GM18951 (cell line): ENCODE data around the gene CTDP1.
"Not testable (repeated sequence)": the region's sequence is repeated elsewhere in the genome, so short reads cannot be mapped to it uniquely, and the experiment has no call there.

Experiments used
- POLR2A ChIP-seq: IDR thresholded peaks from 4 replicates; pipeline ENCODE4 v1.6.1; 2011; ENCODE audit warnings: mild to moderate bottlenecking; ENCODE audit not compliant: insufficient read length, insufficient read depth; ENCODE audit errors: extremely low read depth
- in situ Hi-C: fragments of 300-500 bp; cut with MboI; formaldehyde crosslinking; loops from one replicate; pipeline ENCODE4 v1.12.0; 2022; ENCODE audit warnings: low sequenced_read_pairs, mixed read lengths, inconsistent platforms; ENCODE audit not compliant: unreplicated experiment

CTDP1 gene

DNA sequence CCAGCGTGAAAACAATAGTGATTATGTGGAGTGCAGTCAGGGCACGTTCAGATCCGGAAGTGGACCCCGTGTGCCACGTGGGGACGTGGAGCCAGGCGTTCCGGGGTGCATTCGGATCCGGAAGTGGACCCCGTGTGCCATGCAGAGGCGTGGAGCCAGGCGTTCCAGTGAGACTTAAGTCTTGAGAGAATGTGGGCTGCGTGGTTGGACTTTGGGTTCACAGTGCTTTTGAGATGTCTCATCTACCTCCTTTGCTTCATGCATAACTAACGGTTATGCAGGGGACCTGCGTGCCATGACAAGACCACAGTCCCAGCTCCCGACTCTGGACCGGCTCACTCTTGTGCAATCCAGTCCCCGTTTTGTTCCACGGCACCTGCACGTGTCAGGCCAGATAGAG lies 28.8 kb downstream of the CTDP1 start:
- TF ChIP-seq POLR2A: no peak
- in situ Hi-C loops: no loop called here

DNA sequence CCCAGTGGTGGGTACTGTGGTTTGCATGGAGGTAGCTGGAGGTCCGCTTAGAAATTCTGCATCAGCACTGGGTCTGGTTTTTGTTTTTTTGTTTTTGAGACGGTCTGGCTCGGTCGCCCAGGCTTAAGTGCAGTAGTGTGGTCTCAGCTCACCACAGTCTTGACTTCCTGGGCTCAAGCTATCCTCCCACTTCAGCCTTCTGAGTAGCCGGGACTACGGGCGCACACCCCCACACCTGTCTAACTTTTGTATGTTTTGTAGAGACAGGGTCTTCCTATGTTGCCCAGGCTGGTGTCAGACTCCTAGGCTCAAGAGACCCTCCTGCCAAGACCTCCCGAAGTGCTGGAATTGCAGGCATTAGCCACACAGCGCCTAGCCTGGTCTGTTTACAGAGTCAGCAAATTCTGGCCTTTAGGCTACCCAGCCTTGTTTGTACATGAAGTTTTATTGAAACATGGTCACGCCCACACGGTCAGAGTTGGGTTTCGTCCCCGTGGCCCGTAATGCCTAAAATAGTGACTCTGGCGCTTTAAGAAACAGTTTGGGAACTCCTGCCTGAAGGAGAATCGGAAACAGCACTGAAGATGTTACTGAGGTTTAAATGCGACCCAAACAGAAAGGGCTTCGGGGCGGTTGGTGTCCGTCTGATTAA lies 32.7 kb downstream of the CTDP1 start:
- TF ChIP-seq POLR2A: no peak
- in situ Hi-C loops: no loop called here

DNA sequence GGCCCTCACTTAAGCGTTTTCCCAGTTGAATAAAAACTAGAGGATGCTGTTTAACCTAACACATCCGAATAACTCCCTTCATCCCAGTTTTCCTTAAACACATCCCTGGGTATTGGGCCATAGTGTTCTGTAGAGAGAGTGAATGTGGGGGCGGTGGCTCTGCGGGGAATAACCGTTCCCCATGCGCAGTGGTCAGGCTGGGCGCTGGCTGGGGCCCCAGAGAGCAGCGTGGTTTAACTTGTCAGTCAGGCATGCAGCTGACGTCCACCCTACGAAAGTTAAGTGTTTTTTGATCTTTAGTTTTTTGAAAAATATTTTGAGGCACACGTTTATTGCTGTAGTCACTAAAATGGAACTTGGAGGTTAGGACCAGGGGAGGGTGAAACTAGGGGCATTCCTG lies 33.7 kb downstream of the CTDP1 start:
- no peak for TF ChIP-seq POLR2A
- in situ Hi-C loops: no loop called here

DNA sequence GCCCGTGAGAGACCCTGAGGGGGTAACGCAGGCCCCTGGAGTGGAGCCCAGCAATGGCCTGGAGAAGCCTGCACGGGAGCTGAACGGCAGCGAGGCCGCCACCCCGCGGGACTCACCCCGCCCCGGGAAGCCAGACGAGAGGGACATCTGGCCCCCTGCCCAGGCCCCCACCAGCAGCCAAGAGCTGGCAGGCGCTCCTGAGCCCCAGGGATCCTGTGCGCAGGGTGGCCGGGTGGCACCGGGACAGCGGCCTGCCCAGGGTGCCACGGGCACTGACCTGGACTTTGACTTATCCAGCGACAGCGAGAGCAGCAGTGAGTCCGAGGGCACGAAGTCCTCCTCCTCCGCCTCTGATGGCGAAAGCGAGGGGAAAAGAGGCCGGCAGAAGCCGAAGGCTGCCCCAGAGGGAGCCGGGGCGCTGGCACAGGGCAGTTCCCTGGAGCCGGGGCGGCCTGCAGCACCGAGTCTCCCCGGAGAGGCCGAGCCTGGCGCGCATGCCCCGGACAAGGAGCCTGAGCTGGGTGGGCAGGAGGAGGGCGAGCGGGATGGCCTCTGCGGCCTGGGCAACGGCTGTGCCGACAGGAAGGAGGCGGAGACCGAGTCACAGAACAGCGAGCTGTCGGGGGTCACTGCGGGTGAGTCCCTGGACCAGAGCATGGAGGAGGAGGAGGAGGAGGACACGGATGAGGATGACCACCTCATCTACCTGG lies 35.1 kb downstream of the CTDP1 start:
- in situ Hi-C loops: no loop called here
- no peak for TF ChIP-seq POLR2A

GRCh38 chr18:79715280-79715679 lies 35.7 kb downstream of the CTDP1 start:
- no peak for TF ChIP-seq POLR2A
- in situ Hi-C loops: no loop called here

- no peak for TF ChIP-seq POLR2A
- in situ Hi-C loops: no loop called here
Measured at GRCh38 chr18:79717059-79717458, 37.5 kb downstream of the CTDP1 start.

GRCh38 chr18:79717555-79718074 lies 38.0 kb downstream of the CTDP1 start:
- in situ Hi-C loops: no loop called here
- TF ChIP-seq POLR2A: no peak

- in situ Hi-C loops: no loop called here
- no peak for TF ChIP-seq POLR2A
Measured at GRCh38 chr18:79718126-79718525, 38.5 kb downstream of the CTDP1 start.

GRCh38 chr18:79718878-79719477 lies 39.4 kb downstream of the CTDP1 start:
- no peak for TF ChIP-seq POLR2A
- in situ Hi-C loops: no loop called here

DNA sequence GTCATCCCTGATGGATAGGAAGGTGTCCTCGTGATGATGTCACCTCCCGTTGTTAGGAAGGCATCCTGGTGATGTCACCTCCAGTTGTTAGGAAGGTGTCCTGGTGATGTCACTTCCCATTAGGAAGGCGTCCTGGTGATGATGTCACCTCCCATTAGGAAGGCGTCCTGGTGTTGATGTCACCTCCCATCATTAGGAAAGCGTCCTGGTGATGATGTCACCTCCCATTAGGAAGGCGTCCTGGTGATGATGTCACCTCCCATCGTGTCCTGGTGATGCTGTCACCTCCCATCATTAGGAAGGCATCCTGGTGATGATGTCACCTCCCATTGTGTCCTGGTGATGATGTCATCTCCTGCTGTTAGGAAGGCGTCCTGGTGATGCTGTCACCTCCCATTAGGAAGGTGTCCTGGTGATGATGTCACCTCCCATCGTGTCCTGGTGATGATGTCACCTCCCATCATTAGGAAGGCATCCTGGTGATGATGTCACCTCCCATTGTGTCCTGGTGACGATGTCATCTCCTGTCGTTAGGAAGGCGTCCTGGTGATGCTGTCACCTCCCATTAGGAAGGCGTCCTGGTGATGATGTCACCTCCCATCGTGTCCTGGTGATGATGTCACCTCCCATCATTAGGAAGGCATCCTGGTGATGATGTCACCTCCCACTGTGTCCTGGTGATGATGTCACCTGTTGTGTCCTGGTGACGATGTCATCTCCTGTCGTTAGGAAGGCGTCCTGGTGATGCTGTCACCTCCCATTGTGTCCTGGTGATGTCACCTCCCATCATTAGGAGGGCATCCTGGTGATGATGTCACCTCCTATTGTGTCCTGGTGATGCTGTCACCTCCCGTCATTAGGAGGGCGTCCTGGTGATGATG lies 40.1 kb downstream of the CTDP1 start:
- in situ Hi-C loops: not testable (repeated sequence)

GRCh38 chr18:79720359-79720733 lies 40.7 kb downstream of the CTDP1 start:
- TF ChIP-seq POLR2A: no peak
- in situ Hi-C loops: no loop called here

GRCh38 chr18:79723036-79723435 lies 43.4 kb downstream of the CTDP1 start:
- in situ Hi-C loops: no loop called here
- TF ChIP-seq POLR2A: no peak

DNA sequence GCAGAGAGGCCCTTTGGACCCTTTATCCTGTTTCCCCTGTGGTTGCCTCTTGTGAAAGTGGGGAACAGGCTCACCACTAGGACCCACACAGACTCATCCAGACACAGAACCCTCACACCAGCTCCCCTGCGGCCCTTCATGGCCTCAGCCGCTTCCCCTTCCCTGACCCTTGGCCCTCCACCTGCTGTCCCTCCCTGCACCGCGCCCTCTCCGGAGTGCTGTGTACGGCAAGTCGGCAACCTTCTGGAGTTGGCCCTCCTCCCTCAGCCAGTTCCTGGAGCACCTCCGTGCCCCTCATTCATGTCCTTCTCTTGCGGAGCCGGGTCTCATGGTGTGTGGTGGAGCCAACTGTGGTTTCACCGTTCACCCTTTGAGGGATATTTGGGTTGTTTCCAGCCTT lies 44.0 kb downstream of the CTDP1 start:
- in situ Hi-C loops: no loop called here
- TF ChIP-seq POLR2A: no peak
